Skeletal muscle satellite cell (primary cell): ENCODE results near the gene GALNT14.

Source experiments
- H3K27me3 ChIP-seq: 2 replicates; pipeline ENCODE4 v1.7.0; 2013; ENCODE audit warnings: low read length; ENCODE audit not compliant: control insufficient read depth, insufficient read depth
- H3K36me3 ChIP-seq: 2 replicates; pipeline ENCODE4 v1.7.0; 2013; ENCODE audit warnings: mild to moderate bottlenecking, control low read depth, low read length; ENCODE audit not compliant: insufficient read depth
- H3K4me1 ChIP-seq: 2 replicates; pipeline ENCODE4 v1.7.0; 2013; ENCODE audit warnings: low read length; ENCODE audit not compliant: control insufficient read depth, insufficient read depth
- H3K4me2 ChIP-seq: 2 replicates; pipeline ENCODE4 v1.7.0; 2013; ENCODE audit warnings: mild to moderate bottlenecking, low read length
- H3K4me3 ChIP-seq: 2 replicates; pipeline ENCODE4 v1.7.0; 2013; ENCODE audit warnings: low read length
- H3K9ac ChIP-seq: 2 replicates; pipeline ENCODE4 v1.7.0; 2013; ENCODE audit warnings: mild to moderate bottlenecking, low read depth, low read length, moderate library complexity
- H3K9me3 ChIP-seq: replicated peaks from 2 replicates; pipeline ENCODE4 v1.7.0; 2013; ENCODE audit warnings: mild to moderate bottlenecking, control low read depth, low read length

GALNT14 gene

GRCh38 chr2:31083234-31083993, 54.8 kb downstream of the GALNT14 start:
- Histone ChIP-seq H3K4me3 (no peak overlapping the region), H3K36me3 (no peaks in the 10 kb centered on the region)

GRCh38 chr2:31082002-31082401, 56.2 kb downstream of the GALNT14 start:
- no peak overlapping the region for H3K9ac ChIP-seq
- H3K4me3 ChIP-seq = no peak overlapping the region

More at GRCh38 chr2:31083234-31083993, 54.8 kb downstream of the GALNT14 start:
- peaks cover 3% of the 10 kb centered on the region for H3K4me1 ChIP-seq
- no peak overlapping the region for H3K4me2 ChIP-seq
- H3K9ac ChIP-seq = no peak overlapping the region
- no peaks in the 10 kb centered on the region for H3K9me3 ChIP-seq
- H3K27me3 ChIP-seq = no peaks in the 10 kb centered on the region

GRCh38 chr2:31081492-31081891, 56.7 kb downstream of the GALNT14 start:
- H3K27me3 ChIP-seq = no peaks in the 10 kb centered on the region
- peaks cover 3% of the 10 kb centered on the region for H3K4me1 ChIP-seq
- H3K4me2 ChIP-seq = no peak overlapping the region
- no peak overlapping the region for H3K9ac ChIP-seq
- H3K4me3 ChIP-seq = no peak overlapping the region
- H3K36me3 ChIP-seq = no peaks in the 10 kb centered on the region
- H3K9me3 ChIP-seq = no peaks in the 10 kb centered on the region

More at GRCh38 chr2:31082002-31082401, 56.2 kb downstream of the GALNT14 start:
- Histone ChIP-seq H3K36me3 (no peaks in the 10 kb centered on the region), H3K4me1 (peaks cover 3% of the 10 kb centered on the region), H3K9me3 (no peaks in the 10 kb centered on the region), H3K27me3 (no peaks in the 10 kb centered on the region), H3K4me2 (no peak overlapping the region)

- H3K9ac ChIP-seq = no peak overlapping the region
- no peaks in the 10 kb centered on the region for H3K27me3 ChIP-seq
- no peak overlapping the region for H3K4me2 ChIP-seq
- H3K4me1 ChIP-seq = peaks cover 3% of the 10 kb centered on the region
- H3K36me3 ChIP-seq = no peaks in the 10 kb centered on the region
- H3K9me3 ChIP-seq = no peaks in the 10 kb centered on the region
- H3K4me3 ChIP-seq = no peak overlapping the region
These were observed 57.9 kb downstream of the GALNT14 start for GRCh38 chr2:31080361-31080760.

- Histone ChIP-seq H3K4me1 (peaks cover 3% of the 10 kb centered on the region), H3K27me3 (no peaks in the 10 kb centered on the region), H3K36me3 (no peaks in the 10 kb centered on the region), H3K4me3 (no peak overlapping the region), H3K4me2 (no peak overlapping the region), H3K9me3 (no peaks in the 10 kb centered on the region), H3K9ac (no peak overlapping the region)
These were observed 58.6 kb downstream of the GALNT14 start for GRCh38 chr2:31079665-31080064.

GRCh38 chr2:31078579-31079105, 59.6 kb downstream of the GALNT14 start:
- Histone ChIP-seq H3K9me3 (no peaks in the 10 kb centered on the region), H3K36me3 (no peaks in the 10 kb centered on the region), H3K9ac (no peak overlapping the region), H3K4me2 (no peak overlapping the region), H3K4me1 (peaks cover 3% of the 10 kb centered on the region), H3K27me3 (no peaks in the 10 kb centered on the region), H3K4me3 (no peak overlapping the region)

GRCh38 chr2:31078011-31078410, 60.2 kb downstream of the GALNT14 start:
- peaks cover 3% of the 10 kb centered on the region for H3K4me1 ChIP-seq
- H3K4me3 ChIP-seq = no peak overlapping the region
- H3K27me3 ChIP-seq = no peaks in the 10 kb centered on the region
- H3K36me3 ChIP-seq = no peaks in the 10 kb centered on the region
- H3K4me2 ChIP-seq = no peak overlapping the region
- no peak overlapping the region for H3K9ac ChIP-seq
- H3K9me3 ChIP-seq = no peaks in the 10 kb centered on the region

GRCh38 chr2:31075941-31076590, 62.2 kb downstream of the GALNT14 start:
- Histone ChIP-seq H3K4me1 (no peaks in the 10 kb centered on the region), H3K4me3 (no peak overlapping the region), H3K9ac (no peak overlapping the region), H3K9me3 (no peaks in the 10 kb centered on the region), H3K36me3 (no peaks in the 10 kb centered on the region), H3K4me2 (no peak overlapping the region), H3K27me3 (no peaks in the 10 kb centered on the region)

GRCh38 chr2:31075431-31075830, 62.8 kb downstream of the GALNT14 start:
- no peak overlapping the region for H3K9ac ChIP-seq
- no peaks in the 10 kb centered on the region for H3K4me1 ChIP-seq
- no peak overlapping the region for H3K4me2 ChIP-seq
- no peak overlapping the region for H3K4me3 ChIP-seq
- H3K27me3 ChIP-seq = no peaks in the 10 kb centered on the region
- H3K36me3 ChIP-seq = no peaks in the 10 kb centered on the region
- H3K9me3 ChIP-seq = no peaks in the 10 kb centered on the region

GRCh38 chr2:31071741-31072140, 66.5 kb downstream of the GALNT14 start:
- H3K9me3 ChIP-seq = no peaks in the 10 kb centered on the region
- no peak overlapping the region for H3K4me3 ChIP-seq
- H3K27me3 ChIP-seq = no peaks in the 10 kb centered on the region
- no peak overlapping the region for H3K4me2 ChIP-seq
- H3K9ac ChIP-seq = no peak overlapping the region
- no peaks in the 10 kb centered on the region for H3K36me3 ChIP-seq
- H3K4me1 ChIP-seq = no peaks in the 10 kb centered on the region

GRCh38 chr2:31070339-31071125, 67.7 kb downstream of the GALNT14 start:
- Histone ChIP-seq H3K4me3 (no peak overlapping the region), H3K36me3 (no peaks in the 10 kb centered on the region), H3K9me3 (no peaks in the 10 kb centered on the region), H3K9ac (no peak overlapping the region), H3K4me2 (no peak overlapping the region), H3K27me3 (no peaks in the 10 kb centered on the region), H3K4me1 (no peaks in the 10 kb centered on the region)
